NCI-H2227 (cell line): ENCODE data around the gene DYRK3.

Source experiments
- DNase-seq: peaks from one replicate; lab custom pipeline; 2025; ENCODE audit not compliant: unreplicated experiment; lab: John Stamatoyannopoulos, UW

The DYRK3 gene

GRCh38 chr1:206681359-206681758, 46.0 kb downstream of the DYRK3 start:
- DNase-seq: no peak

GRCh38 chr1:206682111-206682510, 46.8 kb downstream of the DYRK3 start:
- DNase-seq: no peak

GRCh38 chr1:206683313-206683712, 48.0 kb downstream of the DYRK3 start:
- DNase-seq: no peak

GRCh38 chr1:206684003-206684402, 48.7 kb downstream of the DYRK3 start:
- no peak for DNase-seq

GRCh38 chr1:206684478-206685333, 49.4 kb downstream of the DYRK3 start, which contains the start of gene MAPKAPK2:
Gene MAPKAPK2, plus strand, starts transcription at chr1:206684905. Its CDS starts 325 bp downstream, at chr1:206685230.
- peak; percentile 78 for DNase-seq

- no peak for DNase-seq
Measured at GRCh38 chr1:206685334-206685768, 50.0 kb downstream of the DYRK3 start.

- DNase-seq: peak; percentile 44
Measured at GRCh38 chr1:206685769-206686477, 50.6 kb downstream of the DYRK3 start.

GRCh38 chr1:206686478-206687249, 51.3 kb downstream of the DYRK3 start:
- no peak for DNase-seq

- DNase-seq: no peak
Measured at GRCh38 chr1:206687251-206687914, 52.0 kb downstream of the DYRK3 start.

- no peak for DNase-seq
Measured at GRCh38 chr1:206687915-206688442, 52.6 kb downstream of the DYRK3 start.

GRCh38 chr1:206690516-206690915, 55.2 kb downstream of the DYRK3 start:
- DNase-seq: no peak

GRCh38 chr1:206691604-206692003, 56.3 kb downstream of the DYRK3 start:
- no peak for DNase-seq

- no peak for DNase-seq
Measured at GRCh38 chr1:206693029-206693428, 57.7 kb downstream of the DYRK3 start.

- DNase-seq: no peak
Measured at GRCh38 chr1:206693592-206693991, 58.3 kb downstream of the DYRK3 start.

GRCh38 chr1:206694171-206695124, 59.1 kb downstream of the DYRK3 start:
- DNase-seq: no peak

GRCh38 chr1:206695733-206696132, 60.4 kb downstream of the DYRK3 start:
- DNase-seq: no peak

- no peak for DNase-seq
Measured at GRCh38 chr1:206696812-206697585, 61.7 kb downstream of the DYRK3 start.

- no peak for DNase-seq
Measured at GRCh38 chr1:206698011-206698410, 62.7 kb downstream of the DYRK3 start.
